ENCODE results near the gene CPEB2. TPM values are rescaled to one million over a fixed set of nuclear protein-coding genes. Genes with fewer than 3 reads are reported as not detected.

Gene CPEB2
- polyA plus RNA-seq, 3 donors = 17.0 to 20.6 (median 17.9) TPM

- DNase-seq (ENCODE audit: low read depth in 3 of 3, low spot score in 2 of 3) = no peak
Observed at GRCh38 chr4:15007201-15007600, 4.9 kb downstream of the CPEB2 start.

DNA sequence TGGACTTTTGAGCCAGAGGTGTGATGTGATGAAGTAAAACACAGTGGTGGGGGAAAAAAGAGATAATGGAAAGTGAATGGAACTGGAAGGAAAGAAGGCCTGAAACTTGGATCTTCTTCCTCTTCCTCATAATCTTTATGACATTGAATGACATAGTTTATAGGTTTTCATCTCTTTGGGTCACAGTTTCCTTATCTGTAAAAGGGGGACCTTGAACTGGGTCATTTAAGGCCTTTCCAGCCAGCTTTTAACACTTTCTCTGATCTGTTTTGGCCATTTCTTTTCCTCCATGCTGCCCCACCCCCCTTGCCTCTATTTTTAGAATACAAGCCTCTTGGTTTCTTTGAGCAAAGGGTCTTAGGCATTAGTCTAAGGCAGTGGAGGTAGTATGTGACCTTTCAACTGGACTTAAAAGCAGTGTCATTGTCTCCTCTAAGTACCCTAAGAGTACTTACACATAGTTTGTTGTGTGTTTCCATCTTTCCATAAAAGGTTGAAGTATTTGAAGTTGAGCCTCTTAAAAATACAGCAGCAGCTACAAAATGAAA is 7.8 kb downstream of the CPEB2 start:
- DNase-seq (ENCODE audit: low read depth in 3 of 3, low spot score in 2 of 3) = no peak

DNA sequence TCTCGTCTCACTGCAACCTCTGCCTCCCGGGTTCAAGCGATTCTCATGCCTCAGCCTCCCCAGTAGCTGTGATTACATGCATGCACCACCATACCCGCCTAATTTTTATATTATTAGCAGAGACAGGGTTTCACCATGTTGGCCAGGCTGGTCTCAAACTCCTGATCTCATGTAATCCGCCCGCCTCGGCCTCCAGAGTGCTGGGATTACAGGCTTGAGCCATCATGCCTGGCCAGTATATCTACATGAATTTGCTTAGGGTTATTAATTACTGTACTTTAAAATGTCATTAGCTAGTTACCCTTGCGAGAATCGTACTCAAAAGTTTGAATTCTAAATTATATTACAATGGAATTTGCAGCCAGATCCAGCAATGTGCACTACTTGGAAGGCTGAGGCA is 8.9 kb downstream of the CPEB2 start:
- DNase-seq (ENCODE audit: low read depth in 3 of 3, low spot score in 2 of 3) = no peak

- DNase-seq (ENCODE audit: low read depth in 3 of 3, low spot score in 2 of 3) = no peak
Observed at GRCh38 chr4:15012017-15012788, 9.9 kb downstream of the CPEB2 start.

DNA sequence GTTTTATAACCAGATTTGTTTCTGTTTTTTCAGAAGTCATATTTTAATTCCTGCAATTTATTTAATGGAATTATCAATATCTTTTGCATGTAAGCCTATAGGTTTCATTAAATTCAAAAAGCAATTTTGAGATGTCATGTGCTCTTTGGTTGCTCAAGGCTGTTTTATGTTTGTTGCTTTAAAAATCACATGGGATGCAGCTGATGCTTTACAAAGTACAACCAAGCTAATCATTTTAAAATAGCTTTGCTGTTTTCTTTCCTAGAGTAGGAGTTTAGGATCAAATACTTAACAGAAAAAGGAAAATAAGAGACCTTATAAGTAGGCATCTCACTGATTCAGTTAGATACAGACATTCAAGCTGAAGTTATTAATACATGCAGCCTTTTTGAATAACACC is 11.3 kb downstream of the CPEB2 start:
- no peak for DNase-seq (ENCODE audit: low read depth in 3 of 3, low spot score in 2 of 3)

DNA sequence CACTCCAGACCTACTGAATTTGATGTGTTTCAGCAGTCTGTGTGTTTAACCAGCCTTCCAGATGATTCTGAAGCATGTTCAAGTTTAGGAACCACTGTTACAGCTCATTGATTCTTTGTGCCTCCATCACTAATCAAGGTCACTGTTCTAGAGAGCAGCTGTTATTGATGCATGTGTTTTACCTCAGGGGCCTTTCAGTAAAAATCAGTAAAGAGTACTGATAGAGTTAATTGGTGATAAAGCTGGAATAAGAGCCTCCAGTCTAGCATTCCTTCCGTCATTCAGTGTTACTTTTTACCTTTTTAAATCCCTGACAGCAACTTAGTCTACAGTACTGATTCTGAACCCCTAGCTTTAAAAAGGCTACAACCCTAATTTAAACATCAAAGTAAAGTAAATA is 12.9 kb downstream of the CPEB2 start:
- DNase-seq (ENCODE audit: low read depth in 3 of 3, low spot score in 2 of 3) = no peak

- no peak for DNase-seq (ENCODE audit: low read depth in 3 of 3, low spot score in 2 of 3)
Observed at GRCh38 chr4:15018361-15018760, 16.1 kb downstream of the CPEB2 start.

DNA sequence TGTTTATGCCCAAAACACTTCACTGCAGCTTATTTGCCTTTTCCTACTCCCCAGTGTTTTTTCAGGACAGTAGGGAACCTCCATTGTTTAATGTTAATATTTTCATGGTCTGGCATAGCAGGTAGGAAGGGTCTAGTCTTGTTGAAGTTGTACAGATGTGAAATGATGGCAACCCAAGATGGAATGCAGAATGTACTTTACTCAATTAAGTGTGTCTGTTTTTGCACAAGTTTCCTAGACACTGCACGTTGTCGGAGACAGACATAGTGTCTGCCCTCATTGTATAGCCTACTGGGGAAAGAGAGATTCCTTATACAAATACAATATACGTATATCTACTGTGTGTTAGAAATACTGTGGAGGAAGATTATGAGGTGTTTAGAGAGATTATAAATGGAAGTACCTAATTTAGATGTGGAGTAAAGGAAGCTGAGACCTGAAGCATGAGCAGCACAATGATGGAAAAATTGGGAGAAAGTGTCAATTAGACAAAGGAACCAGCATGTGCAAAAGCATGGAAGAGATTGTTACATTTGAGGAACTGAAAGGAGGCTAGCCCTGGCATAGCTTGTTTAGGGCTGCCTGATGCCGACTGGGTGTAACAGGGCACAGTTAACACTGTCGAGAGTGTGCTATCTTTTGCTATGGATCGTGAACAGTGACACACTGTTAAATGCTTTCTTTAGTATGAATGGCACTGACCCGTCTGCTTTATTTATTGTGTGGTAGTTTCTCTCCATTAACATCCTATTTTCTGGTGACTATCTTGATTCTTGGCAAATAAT is 18.4 kb downstream of the CPEB2 start:
- DNase-seq (ENCODE audit: low read depth in 3 of 3, low spot score in 2 of 3) = no peak

- no peak for DNase-seq (ENCODE audit: low read depth in 3 of 3, low spot score in 2 of 3)
Observed at GRCh38 chr4:15021311-15021710, 19.0 kb downstream of the CPEB2 start.

GRCh38 chr4:15021946-15022345 is 19.7 kb downstream of the CPEB2 start:
- DNase-seq (ENCODE audit: low read depth in 3 of 3, low spot score in 2 of 3) = no peak

DNA sequence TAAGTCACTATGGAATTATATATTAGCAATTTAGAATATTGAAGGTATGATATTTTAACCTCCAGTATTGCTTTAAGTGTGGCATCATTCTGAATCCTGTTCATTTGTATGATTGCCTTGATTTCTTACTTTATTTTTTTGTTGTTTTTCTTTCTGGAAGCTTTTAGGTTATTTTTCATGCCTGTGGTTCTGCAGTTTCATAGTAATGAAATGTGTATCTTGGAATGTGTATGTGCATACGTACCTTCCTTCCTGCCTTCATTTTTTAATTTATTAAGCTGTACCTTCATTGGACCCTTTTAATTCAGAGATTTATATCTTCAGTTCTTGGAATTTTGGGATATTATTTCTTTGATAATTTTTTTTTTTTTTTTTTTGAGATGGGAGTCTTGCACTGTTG is 22.1 kb downstream of the CPEB2 start:
- DNase-seq (ENCODE audit: low read depth in 3 of 3, low spot score in 2 of 3) = no peak

- no peak for DNase-seq (ENCODE audit: low read depth in 3 of 3, low spot score in 2 of 3)
Observed at GRCh38 chr4:15025693-15026092, 23.4 kb downstream of the CPEB2 start.

- DNase-seq (ENCODE audit: low read depth in 3 of 3, low spot score in 2 of 3) = no peak
Observed at GRCh38 chr4:15027921-15028435, 25.7 kb downstream of the CPEB2 start.

DNA sequence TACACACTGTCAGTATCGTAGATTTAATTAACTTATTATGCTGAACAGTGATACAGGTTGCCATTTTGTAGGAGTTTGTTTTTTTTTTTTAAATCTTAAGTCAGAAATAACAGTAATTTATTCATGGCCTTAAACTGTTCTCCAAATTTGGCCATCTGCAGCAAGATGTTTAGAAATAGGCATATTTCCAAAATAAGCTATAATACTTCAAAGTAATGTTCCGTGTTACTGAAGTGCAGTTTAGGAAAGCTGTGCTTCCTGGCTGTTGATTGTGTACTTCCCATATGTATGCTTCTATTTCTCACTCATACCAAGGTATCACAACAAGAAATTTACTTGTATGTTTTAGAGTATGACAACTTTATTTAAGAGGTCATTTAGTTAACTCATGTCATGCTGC is 28.9 kb downstream of the CPEB2 start:
- DNase-seq (ENCODE audit: low read depth in 3 of 3, low spot score in 2 of 3) = no peak

- no peak for DNase-seq (ENCODE audit: low read depth in 3 of 3, low spot score in 2 of 3)
Observed at GRCh38 chr4:15031993-15032675, 29.9 kb downstream of the CPEB2 start.

GRCh38 chr4:15034071-15034764 is 31.9 kb downstream of the CPEB2 start:
- DNase-seq (ENCODE audit: low read depth in 3 of 3, low spot score in 2 of 3) = no peak

DNA sequence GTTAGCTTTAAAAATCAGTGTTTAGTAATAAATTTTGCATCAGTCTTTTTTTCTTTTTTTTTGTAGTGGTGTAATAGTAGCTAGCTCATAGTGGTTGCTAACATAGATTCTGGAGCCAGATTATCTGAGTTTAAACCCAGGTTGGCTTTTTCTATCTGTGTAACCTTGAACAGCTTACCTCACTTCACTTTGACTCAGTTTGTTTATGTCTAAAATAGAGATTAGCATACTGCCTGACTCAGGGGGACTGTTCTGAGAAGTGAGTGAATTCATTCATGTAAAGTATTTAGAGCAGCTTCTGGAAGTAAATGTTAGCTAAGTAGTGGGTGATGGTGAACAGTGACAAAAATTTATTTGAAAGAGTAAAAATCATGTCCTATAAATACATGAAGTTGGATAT is 32.9 kb downstream of the CPEB2 start:
- no peak for DNase-seq (ENCODE audit: low read depth in 3 of 3, low spot score in 2 of 3)

- DNase-seq (ENCODE audit: low read depth in 3 of 3, low spot score in 2 of 3) = no peak
Observed at GRCh38 chr4:15037923-15038541, 35.8 kb downstream of the CPEB2 start.

DNA sequence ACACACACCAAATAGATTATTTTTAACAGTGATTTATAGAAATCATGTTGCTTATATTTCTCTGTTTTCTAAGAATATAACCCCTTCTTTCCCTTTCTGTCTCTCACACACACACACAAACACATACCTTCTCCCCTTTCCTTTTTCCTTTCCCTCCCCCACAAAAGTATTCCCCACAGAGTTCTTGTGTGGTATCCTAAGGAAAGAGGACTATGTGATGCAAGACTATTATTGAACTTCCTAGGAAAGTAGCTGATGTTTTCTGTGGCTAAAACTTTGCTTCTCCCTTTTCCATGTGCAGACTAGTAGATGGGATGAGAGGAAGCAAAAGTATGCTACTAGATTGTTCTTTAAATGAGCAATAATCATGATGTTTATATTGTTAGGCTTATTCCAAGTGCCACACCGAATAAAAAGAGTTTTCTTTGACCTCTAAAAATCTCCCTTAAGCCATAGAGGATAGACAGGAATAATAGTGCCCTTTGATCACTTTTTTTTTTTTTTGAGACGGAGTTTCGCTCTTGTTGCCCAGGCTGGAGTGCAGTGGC is 38.7 kb downstream of the CPEB2 start:
- no peak for DNase-seq (ENCODE audit: low read depth in 3 of 3, low spot score in 2 of 3)

Data from right renal cortex interstitium (tissue), 3 donors.